ENCODE results near the gene PPP1R8.

- no peak for TF ChIP-seq CTCF (IDR thresholded peaks at IDR 0.05 in 2 of 3, conservative IDR thresholded peaks at IDR 0.05 in 1 of 3; ENCODE audit: insufficient read depth in 2 of 3, low read depth in 1 of 3, low read length in 3 of 3)
- no peak for TF ChIP-seq USF2 (CRISPR knock-in tag; IDR thresholded peaks at IDR 0.05)
- no peak for TF ChIP-seq POLR2A (conservative IDR thresholded peaks at IDR 0.05)
- TF ChIP-seq TBL1XR1 (IDR thresholded peaks at IDR 0.05; ENCODE audit: low read length in 2 of 2): no peak
Observed at GRCh38 chr1:27849951-27850350, 19.4 kb downstream of the PPP1R8 start.

Data from K562 (cell line).